ENCODE results near the gene RGL2. TPM values are rescaled to one million over a fixed set of nuclear protein-coding genes. Genes with fewer than 3 reads are reported as not detected.
A peak's percentile ranks its signal among the peaks of the same experiment; 100 is the strongest.

Gene RGL2
- total and polyA plus RNA-seq, 4 donors = 72.2 to 93.7 (median 75.0) TPM

GRCh38 chr6:33278810-33279209 lies 19.9 kb downstream of the RGL2 start:
- Histone ChIP-seq H3K4me1 (ENCODE audit: control insufficient read depth in 5 of 5, insufficient read depth in 5 of 5, low read length in 5 of 5) (peaks cover 4 to 29% (median 16%) of the 10 kb centered on the region in 5 donors), H3K9ac (ENCODE audit: insufficient read depth in 1 of 2, low read length in 2 of 2) (no peak overlapping the region), H3K4me3 (no peak overlapping the region), H3K27me3 (ENCODE audit: control insufficient read depth in 3 of 3, insufficient read depth in 3 of 3, low read length in 2 of 3) (no peaks in the 10 kb centered on the region), H3K9me3 (ENCODE audit: control insufficient read depth in 4 of 4, insufficient read depth in 3 of 4, low read length in 3 of 4) (no peaks in the 10 kb centered on the region), H3K36me3 (ENCODE audit: control insufficient read depth in 4 of 4, insufficient read depth in 4 of 4, low read length in 4 of 4) (peaks cover 9 to 40% (median 21%) of the 10 kb centered on the region in 4 donors), H3K27ac (ENCODE audit: low read depth in 1 of 2, low read length in 1 of 2) (peak overlapping the region in 1 of 2 donors; percentile 21)
- TF ChIP-seq, protein P1, sequence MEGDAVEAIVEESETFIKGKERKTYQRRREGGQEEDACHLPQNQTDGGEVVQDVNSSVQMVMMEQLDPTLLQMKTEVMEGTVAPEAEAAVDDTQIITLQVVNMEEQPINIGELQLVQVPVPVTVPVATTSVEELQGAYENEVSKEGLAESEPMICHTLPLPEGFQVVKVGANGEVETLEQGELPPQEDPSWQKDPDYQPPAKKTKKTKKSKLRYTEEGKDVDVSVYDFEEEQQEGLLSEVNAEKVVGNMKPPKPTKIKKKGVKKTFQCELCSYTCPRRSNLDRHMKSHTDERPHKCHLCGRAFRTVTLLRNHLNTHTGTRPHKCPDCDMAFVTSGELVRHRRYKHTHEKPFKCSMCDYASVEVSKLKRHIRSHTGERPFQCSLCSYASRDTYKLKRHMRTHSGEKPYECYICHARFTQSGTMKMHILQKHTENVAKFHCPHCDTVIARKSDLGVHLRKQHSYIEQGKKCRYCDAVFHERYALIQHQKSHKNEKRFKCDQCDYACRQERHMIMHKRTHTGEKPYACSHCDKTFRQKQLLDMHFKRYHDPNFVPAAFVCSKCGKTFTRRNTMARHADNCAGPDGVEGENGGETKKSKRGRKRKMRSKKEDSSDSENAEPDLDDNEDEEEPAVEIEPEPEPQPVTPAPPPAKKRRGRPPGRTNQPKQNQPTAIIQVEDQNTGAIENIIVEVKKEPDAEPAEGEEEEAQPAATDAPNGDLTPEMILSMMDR (IDR thresholded peaks at IDR 0.05; ENCODE audit: control extremely low read depth, extremely low read depth) = no peak
- WGBS, 2 donors = 92 to 96% methylated on average over 3 of the region's 3 CpGs
- no peak for DNase-seq
- ATAC-seq (ENCODE audit: insufficient read depth, low FRiP score) = no peak

- no peak overlapping the region for H3K4me3 ChIP-seq
- peaks cover 9 to 40% (median 24%) of the 10 kb centered on the region in 4 donors for H3K36me3 ChIP-seq (ENCODE audit: control insufficient read depth in 4 of 4, insufficient read depth in 4 of 4, low read length in 4 of 4)
- peak overlapping the region in 1 of 2 donors; percentile 89 for H3K27ac ChIP-seq (ENCODE audit: low read depth in 1 of 2, low read length in 1 of 2)
- 80 to 86% methylated on average over 9 of the region's 9 CpGs for WGBS, 2 donors
- no peak overlapping the region for H3K9ac ChIP-seq (ENCODE audit: insufficient read depth in 1 of 2, low read length in 2 of 2)
- no peaks in the 10 kb centered on the region for H3K27me3 ChIP-seq (ENCODE audit: control insufficient read depth in 3 of 3, insufficient read depth in 3 of 3, low read length in 2 of 3)
- ATAC-seq (ENCODE audit: insufficient read depth, low FRiP score) = no peak
- TF ChIP-seq, protein P1 (IDR thresholded peaks at IDR 0.05; ENCODE audit: control extremely low read depth, extremely low read depth) = no peak
- DNase-seq = no peak
- H3K4me1 ChIP-seq (ENCODE audit: control insufficient read depth in 5 of 5, insufficient read depth in 5 of 5, low read length in 5 of 5) = peaks cover 5 to 33% (median 16%) of the 10 kb centered on the region in 5 donors
- H3K9me3 ChIP-seq (ENCODE audit: control insufficient read depth in 4 of 4, insufficient read depth in 3 of 4, low read length in 3 of 4) = no peaks in the 10 kb centered on the region
Measured at GRCh38 chr6:33278392-33278741, 20.4 kb downstream of the RGL2 start.

GRCh38 chr6:33277663-33278391 lies 20.9 kb downstream of the RGL2 start:
- TF ChIP-seq, protein P1 (IDR thresholded peaks at IDR 0.05; ENCODE audit: control extremely low read depth, extremely low read depth) = no peak
- peak overlapping the region; percentile 77 to 89 for H3K27ac ChIP-seq (ENCODE audit: low read depth in 1 of 2, low read length in 1 of 2)
- H3K36me3 ChIP-seq (ENCODE audit: control insufficient read depth in 4 of 4, insufficient read depth in 4 of 4, low read length in 4 of 4) = peaks cover 9 to 40% (median 29%) of the 10 kb centered on the region in 4 donors
- ATAC-seq (ENCODE audit: insufficient read depth, low FRiP score) = no peak
- peak overlapping the region; percentile 71 for H3K4me3 ChIP-seq
- no peaks in the 10 kb centered on the region for H3K27me3 ChIP-seq (ENCODE audit: control insufficient read depth in 3 of 3, insufficient read depth in 3 of 3, low read length in 2 of 3)
- H3K4me1 ChIP-seq (ENCODE audit: control insufficient read depth in 5 of 5, insufficient read depth in 5 of 5, low read length in 5 of 5) = peaks cover 10 to 39% (median 20%) of the 10 kb centered on the region in 5 donors
- H3K9ac ChIP-seq (ENCODE audit: insufficient read depth in 1 of 2, low read length in 2 of 2) = no peak overlapping the region
- H3K9me3 ChIP-seq (ENCODE audit: control insufficient read depth in 4 of 4, insufficient read depth in 3 of 4, low read length in 3 of 4) = no peaks in the 10 kb centered on the region
- WGBS, 2 donors = 24 to 38% methylated on average over 39 of the region's 39 CpGs
- DNase-seq = no peak
